Sigmoid colon (tissue), 7 donors: ENCODE results near the gene NPC1. TPM values are rescaled to one million over a fixed set of nuclear protein-coding genes. Genes with fewer than 3 reads are reported as not detected.

Experiments
- DNase-seq: peaks from one replicate; pipeline ENCODE4 v3.0.0-alpha.2; 2019
- H3K27ac ChIP-seq, 4 donors: fragments of 200-600 bp; sonication (generic); one replicate each; pipeline ENCODE4 v1.5.1; 2016 to 2019; ENCODE audit warnings: mild to moderate bottlenecking in 1 of 4
- H3K27me3 ChIP-seq, 3 donors: fragments of 200-600 bp; sonication (generic); one replicate each; pipeline ENCODE4 v1.5.1; 2019; ENCODE audit warnings: mild to moderate bottlenecking in 1 of 3
- H3K36me3 ChIP-seq, 4 donors: fragments of 200-600 bp; sonication (generic); one replicate each; pipeline ENCODE4 v1.5.1; 2016 to 2019
- H3K4me1 ChIP-seq, 4 donors: fragments of 200-600 bp; sonication (generic); one replicate each; pipeline ENCODE4 v1.5.1; 2017 to 2019
- H3K4me3 ChIP-seq, 4 donors: fragments of 200-600 bp; sonication (generic); one replicate each; pipeline ENCODE4 v1.5.1; 2017 to 2019; ENCODE audit warnings: mild to moderate bottlenecking in 2 of 4, moderate library complexity in 1 of 4
- H3K9me3 ChIP-seq, 4 donors: fragments of 200-600 bp in 3 of 4; sonication (generic) in 3 of 4; one replicate each; pipeline versions ENCODE4 v1.5.1 to v1.6.1; 2013 to 2019
- CTCF ChIP-seq, 4 experiments: fragments of 450-650 bp in 3 of 4; fragments of 200-600 bp in 1 of 4; IDR thresholded peaks; one replicate each; pipeline ENCODE4 v1.5.1; 2016 to 2019; ENCODE audit warnings: antibody characterized with exemption in 4 of 4, mild to moderate bottlenecking in 3 of 4, moderate library complexity in 2 of 4
- EP300 ChIP-seq, 4 donors: sonication (generic); formaldehyde crosslinking; IDR thresholded peaks; one replicate each; pipeline ENCODE4 v1.6.1; 2017; ENCODE audit warnings: antibody characterized with exemption in 4 of 4
- POLR2A ChIP-seq, 2 donors: fragments of 450-650 bp; IDR thresholded peaks; one replicate each; pipeline ENCODE4 v1.6.1; 2016; ENCODE audit warnings: antibody characterized with exemption in 2 of 2, mild to moderate bottlenecking in 2 of 2, moderate library complexity in 2 of 2
- POLR2AphosphoS5 ChIP-seq, 4 donors: sonication (generic); formaldehyde crosslinking; IDR thresholded peaks; one replicate each; pipeline ENCODE4 v1.6.1; 2017; ENCODE audit warnings: antibody characterized with exemption in 4 of 4
- WGBS, 2 donors: extraction: QIAGEN DNeasy Blood & Tissue Kit; methylation state at CpG; one replicate each; pipeline ENCODE4 v1.1.7; 2013; 5-methylcytosine and 5-hydroxymethylcytosine counted together
- intact Hi-C: fragments of 100-400 bp; cut with DNase I; formaldehyde crosslinking; loops from one replicate; pipeline ENCODE4 v1.15.1; 2023
- polyA plus RNA-seq, 3 donors: library from polyadenylated mRNA; stranded (reverse); fragments of 200-250 nt; gene quantifications; one replicate each; pipeline ENCODE4 v1.2.3, GENCODE V29; 2013
- total RNA-seq, 4 donors: library from RNA; depleted of rRNA; stranded (reverse); fragments of >200 nt; gene quantifications; one replicate each; pipeline ENCODE4 v1.1.0, GENCODE V29; 2016
- donor health status: healthy with polysubstance abuse.
- donor health status: Bipolar disorder and iron deficiency.
- donor health status: healthy.

Gene NPC1
- total and polyA plus RNA-seq, 7 donors, result 9.0 to 59.2 (median 34.9) TPM

GRCh38 chr18:23599809-23600208, 13.5 kb upstream of the NPC1 start:
- Histone ChIP-seq H3K36me3 (no peaks in the 10 kb centered on the region), H3K27ac (no peak overlapping the region), H3K4me3 (no peak overlapping the region), H3K27me3 (no peaks in the 10 kb centered on the region), H3K9me3 (no peaks in the 10 kb centered on the region), H3K4me1 (no peaks in the 10 kb centered on the region)
- 91 to 94% methylated on average over 1 of the region's 1 CpG for WGBS, 2 donors
- DNase-seq, result no peak
- intact Hi-C loops, result no loop called here
- no peak for TF ChIP-seq EP300 (IDR thresholded peaks at IDR 0.05)
- TF ChIP-seq POLR2A (IDR thresholded peaks at IDR 0.05), result no peak
- no peak for TF ChIP-seq POLR2AphosphoS5 (IDR thresholded peaks at IDR 0.05)
- TF ChIP-seq CTCF (IDR thresholded peaks at IDR 0.05), result no peak

GRCh38 chr18:23596183-23596582, 9.9 kb upstream of the NPC1 start:
- Histone ChIP-seq H3K36me3 (no peaks in the 10 kb centered on the region), H3K27me3 (no peaks in the 10 kb centered on the region), H3K9me3 (no peaks in the 10 kb centered on the region), H3K4me1 (no peaks in the 10 kb centered on the region), H3K4me3 (no peak overlapping the region), H3K27ac (no peak overlapping the region)
- TF ChIP-seq POLR2AphosphoS5 (IDR thresholded peaks at IDR 0.05) (no peak), EP300 (IDR thresholded peaks at IDR 0.05) (no peak), CTCF (IDR thresholded peaks at IDR 0.05) (no peak), POLR2A (IDR thresholded peaks at IDR 0.05) (no peak)
- WGBS, 2 donors, result 61 to 70% methylated on average over 7 of the region's 7 CpGs
- intact Hi-C loops, result no loop called here
- DNase-seq, result no peak

- H3K9me3 ChIP-seq, result no peaks in the 10 kb centered on the region
- intact Hi-C loops, result no loop called here
- TF ChIP-seq CTCF (IDR thresholded peaks at IDR 0.05) (no peak), EP300 (IDR thresholded peaks at IDR 0.05) (no peak), POLR2AphosphoS5 (IDR thresholded peaks at IDR 0.05) (no peak)
- no peak overlapping the region for H3K4me3 ChIP-seq
- no peaks in the 10 kb centered on the region for H3K4me1 ChIP-seq
- no peak for DNase-seq
- H3K27ac ChIP-seq, result no peak overlapping the region
- no peaks in the 10 kb centered on the region for H3K36me3 ChIP-seq
- WGBS, 2 donors, result 67 to 88% methylated on average over 7 of the region's 7 CpGs
- no peaks in the 10 kb centered on the region for H3K27me3 ChIP-seq
Observed at GRCh38 chr18:23595591-23595990, 9.3 kb upstream of the NPC1 start.

- no peaks in the 10 kb centered on the region for H3K4me1 ChIP-seq
- TF ChIP-seq POLR2AphosphoS5 (IDR thresholded peaks at IDR 0.05) (peak in 1 of 4 donors; percentile 20), EP300 (IDR thresholded peaks at IDR 0.05) (no peak), CTCF (IDR thresholded peaks at IDR 0.05) (no peak)
- intact Hi-C loops, result no loop called here
- no peaks in the 10 kb centered on the region for H3K9me3 ChIP-seq
- H3K27me3 ChIP-seq, result no peaks in the 10 kb centered on the region
- no peak overlapping the region for H3K4me3 ChIP-seq
- no peak for DNase-seq
- 90 to 93% methylated on average over 2 of the region's 2 CpGs for WGBS, 2 donors
- no peaks in the 10 kb centered on the region for H3K36me3 ChIP-seq
- H3K27ac ChIP-seq, result no peak overlapping the region
Observed at GRCh38 chr18:23593720-23594119, 7.4 kb upstream of the NPC1 start.

GRCh38 chr18:23592911-23593310, 6.6 kb upstream of the NPC1 start:
- Histone ChIP-seq H3K36me3 (no peaks in the 10 kb centered on the region), H3K4me3 (no peak overlapping the region), H3K27me3 (no peaks in the 10 kb centered on the region), H3K9me3 (no peaks in the 10 kb centered on the region), H3K4me1 (no peaks in the 10 kb centered on the region), H3K27ac (no peak overlapping the region)
- intact Hi-C loops, result no loop called here
- 97 to 98% methylated on average over 2 of the region's 2 CpGs for WGBS, 2 donors
- DNase-seq, result no peak
- TF ChIP-seq POLR2AphosphoS5 (IDR thresholded peaks at IDR 0.05) (no peak), CTCF (IDR thresholded peaks at IDR 0.05) (no peak), EP300 (IDR thresholded peaks at IDR 0.05) (no peak), POLR2A (IDR thresholded peaks at IDR 0.05) (no peak)
